H1 (cell line): ENCODE measurements around the gene DTWD1. TPM values are rescaled to one million over a fixed set of nuclear protein-coding genes. Genes with fewer than 3 reads are reported as not detected.

Experiments used
- CTCF ChIA-PET: fragments of 300-600 bp; sonication (Branson Sonifier 250); formaldehyde crosslinking; loops from one replicate; lab custom pipeline; 2021; ENCODE audit not compliant: partially characterized antibody; lab: Charles Lee
- POLR2A ChIA-PET: fragments of 300-600 bp; sonication (Branson Sonifier 250); formaldehyde crosslinking; loops from one replicate; lab custom pipeline; 2021; ENCODE audit warnings: inconsistent platforms; ENCODE audit not compliant: partially characterized antibody; lab: Charles Lee
- DNase-seq, 2 experiments: peaks; one replicate each; pipeline versions ENCODE4 v3.0.0 to v3.0.0-alpha.2; 2010 to 2022; ENCODE audit warnings: low spot score in 2 of 2, low read depth in 1 of 2, mixed read lengths in 1 of 2
- FAIRE-seq: peaks from 2 replicates; lab custom pipeline; 2011; peaks lifted over from hg19 to GRCh38; lab: Jason Lieb, UNC
- H2AFZ ChIP-seq: 2 replicates; pipeline ENCODE4 v1.8.1; 2012; ENCODE audit warnings: low read length, inconsistent platforms
- H2AK5ac ChIP-seq: 2 replicates; pipeline ENCODE4 v1.6.1; 2013; ENCODE audit warnings: low read depth, low read length
- H2BK120ac ChIP-seq: replicated peaks from 2 replicates; pipeline ENCODE3; 2013; ENCODE audit warnings: low read depth, low read length, inconsistent platforms
- H2BK12ac ChIP-seq: 2 replicates; pipeline ENCODE4 v1.6.1; 2013; ENCODE audit warnings: low read depth, low read length
- H2BK15ac ChIP-seq: 2 replicates; pipeline ENCODE4 v1.6.1; 2013; ENCODE audit warnings: low read length
- H2BK20ac ChIP-seq: 2 replicates; pipeline ENCODE4 v1.6.1; 2013; ENCODE audit warnings: low read length
- H2BK5ac ChIP-seq: 2 replicates; pipeline ENCODE4 v1.6.1; 2013; ENCODE audit warnings: low read depth, low read length
- H3K14ac ChIP-seq: 2 replicates; pipeline ENCODE4 v1.6.1; 2013; ENCODE audit warnings: inconsistent platforms; ENCODE audit not compliant: insufficient read length
- H3K18ac ChIP-seq: 2 replicates; pipeline ENCODE4 v1.6.1; 2013; ENCODE audit warnings: low read length; ENCODE audit errors: extremely low read depth
- H3K23ac ChIP-seq: 2 replicates; pipeline ENCODE4 v1.6.1; 2013; ENCODE audit warnings: inconsistent platforms; ENCODE audit not compliant: insufficient read length
- H3K23me2 ChIP-seq: 2 replicates; pipeline ENCODE4 v1.6.1; 2013; ENCODE audit warnings: low read depth, low read length
- H3K27ac ChIP-seq: 2 replicates; pipeline ENCODE4 v1.6.1; 2011; ENCODE audit warnings: low read depth, low read length, inconsistent platforms
- H3K27me3 ChIP-seq, 4 experiments: replicated peaks in 1 of 4; 1 replicate in 1 of 4; 2 replicates in 3 of 4; pipeline versions ENCODE4 v1.6.1 to v1.8.1; 2011 to 2013; ENCODE audit warnings: low read length in 3 of 4, mild to moderate bottlenecking in 3 of 4, inconsistent platforms in 2 of 4, mixed read lengths in 2 of 4, moderate library complexity in 1 of 4; ENCODE audit not compliant: control insufficient read depth in 3 of 4, insufficient read depth in 3 of 4; ENCODE audit errors: extremely low read depth in 1 of 4
- H3K36me3 ChIP-seq, 4 experiments: 2 replicates each; pipeline versions ENCODE4 v1.6.1 to v1.8.1; 2011 to 2013; ENCODE audit warnings: mild to moderate bottlenecking in 4 of 4, low read length in 3 of 4, moderate library complexity in 2 of 4, control low read depth in 1 of 4, inconsistent platforms in 1 of 4; ENCODE audit not compliant: insufficient read depth in 4 of 4, control insufficient read depth in 2 of 4
- H3K4ac ChIP-seq: replicated peaks from 2 replicates; pipeline ENCODE3; 2013; ENCODE audit warnings: low read length, low read depth, mixed read lengths, inconsistent platforms; ENCODE audit not compliant: insufficient read length
- H3K4me1 ChIP-seq, 4 experiments: replicated peaks in 1 of 4; 1 replicate in 1 of 4; 2 replicates in 3 of 4; pipeline versions ENCODE4 v1.6.1 to v1.8.1; 2011 to 2013; ENCODE audit warnings: low read length in 3 of 4, inconsistent platforms in 2 of 4, mixed read lengths in 1 of 4; ENCODE audit not compliant: insufficient read depth in 4 of 4, control insufficient read depth in 3 of 4
- H3K4me2 ChIP-seq, 2 experiments: 2 replicates each; pipeline versions ENCODE4 v1.6.1 to v1.8.1; 2011 to 2013; ENCODE audit warnings: low read depth in 2 of 2, low read length in 2 of 2, control low read depth in 1 of 2, inconsistent platforms in 1 of 2, mild to moderate bottlenecking in 1 of 2; ENCODE audit not compliant: insufficient read depth in 1 of 2
- H3K4me3 ChIP-seq, 4 experiments: fragments of 200-600, 300-600 bp in 1 of 4; sonication (generic), shearing (Covaris generic), sonication (Bioruptor Twin) in 1 of 4; 2 replicates each; pipeline versions ENCODE4 v1.5.1 to v1.8.1; 2011 to 2016; ENCODE audit warnings: low read length in 4 of 4, low read depth in 3 of 4, control low read depth in 2 of 4, inconsistent platforms in 2 of 4, mild to moderate bottlenecking in 2 of 4, mixed read lengths in 1 of 4, moderate library complexity in 1 of 4; ENCODE audit not compliant: insufficient read depth in 2 of 4; ENCODE audit errors: extremely low read depth in 1 of 4
- H3K56ac ChIP-seq: replicated peaks from 2 replicates; pipeline ENCODE3; 2013; ENCODE audit warnings: low read depth, mild to moderate bottlenecking, mixed read lengths, low read length, inconsistent platforms; ENCODE audit not compliant: insufficient read length
- H3K79me1 ChIP-seq: 2 replicates; pipeline ENCODE4 v1.6.1; 2013; ENCODE audit warnings: low read depth, low read length, control low read depth
- H3K79me2 ChIP-seq, 2 experiments: 2 replicates each; pipeline versions ENCODE4 v1.6.1 to v1.8.1; 2012 to 2013; ENCODE audit warnings: low read length in 2 of 2, mild to moderate bottlenecking in 2 of 2, inconsistent platforms in 1 of 2; ENCODE audit not compliant: insufficient read depth in 2 of 2, control insufficient read depth in 1 of 2
- H3K9ac ChIP-seq, 4 experiments: replicated peaks in 1 of 4; 1 replicate in 1 of 4; 2 replicates in 3 of 4; pipeline versions ENCODE4 v1.6.1 to v1.8.1; 2011 to 2013; ENCODE audit warnings: low read depth in 3 of 4, low read length in 3 of 4, control low read depth in 2 of 4, mild to moderate bottlenecking in 2 of 4, moderate library complexity in 2 of 4, inconsistent platforms in 1 of 4; ENCODE audit errors: extremely low read depth in 1 of 4
- H3K9me3 ChIP-seq, 2 experiments: 2 replicates each; pipeline versions ENCODE4 v1.6.1 to v1.8.1; 2012 to 2013; ENCODE audit warnings: mild to moderate bottlenecking in 2 of 2, moderate library complexity in 2 of 2, control low read depth in 1 of 2, inconsistent platforms in 1 of 2, low read depth in 1 of 2, low read length in 1 of 2, mixed read lengths in 1 of 2; ENCODE audit not compliant: insufficient read depth in 2 of 2
- H4K20me1 ChIP-seq, 2 experiments: replicated peaks in 1 of 2; 2 replicates each; pipeline versions ENCODE3 to v1.8.1; 2011 to 2013; ENCODE audit warnings: inconsistent platforms in 2 of 2, low read length in 2 of 2, mild to moderate bottlenecking in 1 of 2; ENCODE audit not compliant: insufficient read depth in 2 of 2, control insufficient read depth in 1 of 2
- H4K5ac ChIP-seq: 2 replicates; pipeline ENCODE4 v1.6.1; 2013; ENCODE audit warnings: low read length, low read depth, mixed read lengths, inconsistent platforms; ENCODE audit not compliant: insufficient read length
- H4K8ac ChIP-seq: 2 replicates; pipeline ENCODE4 v1.8.0; 2013; ENCODE audit warnings: mild to moderate bottlenecking, moderate library complexity, low read length, inconsistent platforms; ENCODE audit not compliant: insufficient read depth; ENCODE audit errors: extremely low read depth
- H4K91ac ChIP-seq: replicated peaks from 2 replicates; pipeline ENCODE3; 2013; ENCODE audit warnings: low read length, mixed read lengths, inconsistent platforms; ENCODE audit not compliant: insufficient read length
- CEBPB ChIP-seq: IDR thresholded peaks from 2 replicates; pipeline ENCODE4 v1.6.1; 2012; ENCODE audit warnings: low read depth, low read length
- TCF12 ChIP-seq: IDR thresholded peaks from 2 replicates; pipeline ENCODE4 v1.6.1; 2011; ENCODE audit warnings: low read depth, mild to moderate bottlenecking, low read length
- WGBS, 2 experiments: shearing (Covaris generic) in 1 of 2; methylation state at CpG; one replicate each; pipeline versions ENCODE4 v1.1.6 to v1.1.7; 2013 to 2015; ENCODE audit warnings: low lambda C conversion rate in 2 of 2, mixed read lengths in 2 of 2, inconsistent platforms in 1 of 2, low coverage in 1 of 2, missing lambda C conversion rate in 1 of 2; ENCODE audit not compliant: insufficient replicate concordance in 2 of 2, insufficient coverage in 1 of 2, insufficient read length in 1 of 2; ENCODE audit errors: extremely low coverage in 1 of 2, missing lambda C conversion rate in 1 of 2; 5-methylcytosine and 5-hydroxymethylcytosine counted together
- polyA plus RNA-seq, 7 experiments: library from polyadenylated mRNA; depleted of rRNA in 3 of 7; stranded (reverse) in 5 of 7; unstranded in 2 of 7; fragments of >200 nt in 5 of 7; fragments of 200-250 nt in 2 of 7; gene quantifications; 1 replicate in 5 of 7; 2 replicates in 1 of 7; 4 replicates in 1 of 7; pipeline versions ENCODE4 v1.2.1 to v1.2.3, GENCODE V29; 2011 to 2013; ENCODE audit warnings: missing spikeins in 2 of 7, mixed read lengths in 2 of 7
- total RNA-seq: library from RNA; stranded (reverse); fragmentation: NEBNext Ultra II Directional; extraction: Animal tissue kit (Norgen Biotek cat#: 25700); gene quantifications from 2 replicates; pipeline ENCODE4 v1.2.1, GENCODE V29; 2021

The DTWD1 gene
- total and polyA plus RNA-seq, 2 of the 8 experiments (the other 6 are each of a cell fraction or from before 2014, with no cell fraction given): 10.4 to 32.4 TPM

GRCh38 chr15:49692514-49693090 lies 71.8 kb downstream of the DTWD1 start:
- Histone ChIP-seq H3K18ac (no peak overlapping the region), H2BK12ac (no peak overlapping the region), H3K27me3 (no peaks in the 10 kb centered on the region), H2AFZ (no peak overlapping the region), H3K27ac (no peak overlapping the region), H3K4me3 (no peak overlapping the region), H3K4ac (no peak overlapping the region), H3K56ac (no peak overlapping the region), H3K9me3 (no peaks in the 10 kb centered on the region), H3K79me2 (no peaks in the 10 kb centered on the region), H3K14ac (no peak overlapping the region), H2BK5ac (no peak overlapping the region), H4K8ac (no peak overlapping the region), H3K4me1 (no peaks in the 10 kb centered on the region), H4K5ac (no peak overlapping the region), H2AK5ac (no peak overlapping the region), H2BK15ac (no peak overlapping the region), H3K23ac (no peak overlapping the region), H3K36me3 (no peaks in the 10 kb centered on the region), H2BK20ac (no peak overlapping the region), H3K79me1 (no peaks in the 10 kb centered on the region), H4K91ac (no peak overlapping the region), H3K4me2 (no peak overlapping the region), H2BK120ac (no peak overlapping the region), H4K20me1 (no peaks in the 10 kb centered on the region), H3K9ac (no peak overlapping the region), H3K23me2 (no peaks in the 10 kb centered on the region)
- 72% methylated on average over 2 of the region's 2 CpGs; no CpG with 5 or more reads in 1 of the 2 experiments for WGBS, 2 experiments
- FAIRE-seq (no peak), DNase-seq (no peak)
- 0 out of 2 replicates have a peak, but pooled peaks have one; percentile 24 for TF ChIP-seq CEBPB
- no peak for TF ChIP-seq TCF12
- POLR2A ChIA-PET: no interaction called here
- CTCF ChIA-PET: interaction anchor here (0.9 kb wide), 1 partner anchor 184 kb away, joined by 3 read pairs; no protein-coding TSS in a partner anchor
